H1 (cell line): Measurements from ENCODE around the gene AMER2. TPM values are rescaled to one million over a fixed set of nuclear protein-coding genes. Genes with fewer than 3 reads are reported as not detected.

Experiments used
- CTCF ChIA-PET: fragments of 300-600 bp; sonication (Branson Sonifier 250); formaldehyde crosslinking; loops from one replicate; lab custom pipeline; 2021; ENCODE audit not compliant: partially characterized antibody; lab: Charles Lee
- POLR2A ChIA-PET: fragments of 300-600 bp; sonication (Branson Sonifier 250); formaldehyde crosslinking; loops from one replicate; lab custom pipeline; 2021; ENCODE audit warnings: inconsistent platforms; ENCODE audit not compliant: partially characterized antibody; lab: Charles Lee
- DNase-seq, 2 experiments: peaks; one replicate each; pipeline versions ENCODE4 v3.0.0 to v3.0.0-alpha.2; 2010 to 2022; ENCODE audit warnings: low spot score in 2 of 2, low read depth in 1 of 2, mixed read lengths in 1 of 2
- FAIRE-seq: peaks from 2 replicates; lab custom pipeline; 2011; peaks lifted over from hg19 to GRCh38; lab: Jason Lieb, UNC
- H2AFZ ChIP-seq: 2 replicates; pipeline ENCODE4 v1.8.1; 2012; ENCODE audit warnings: low read length, inconsistent platforms
- H2AK5ac ChIP-seq: 2 replicates; pipeline ENCODE4 v1.6.1; 2013; ENCODE audit warnings: low read depth, low read length
- H2BK120ac ChIP-seq: replicated peaks from 2 replicates; pipeline ENCODE3; 2013; ENCODE audit warnings: low read depth, low read length, inconsistent platforms
- H2BK12ac ChIP-seq: 2 replicates; pipeline ENCODE4 v1.6.1; 2013; ENCODE audit warnings: low read depth, low read length
- H2BK15ac ChIP-seq: 2 replicates; pipeline ENCODE4 v1.6.1; 2013; ENCODE audit warnings: low read length
- H2BK20ac ChIP-seq: 2 replicates; pipeline ENCODE4 v1.6.1; 2013; ENCODE audit warnings: low read length
- H2BK5ac ChIP-seq: 2 replicates; pipeline ENCODE4 v1.6.1; 2013; ENCODE audit warnings: low read depth, low read length
- H3K14ac ChIP-seq: 2 replicates; pipeline ENCODE4 v1.6.1; 2013; ENCODE audit warnings: inconsistent platforms; ENCODE audit not compliant: insufficient read length
- H3K18ac ChIP-seq: 2 replicates; pipeline ENCODE4 v1.6.1; 2013; ENCODE audit warnings: low read length; ENCODE audit errors: extremely low read depth
- H3K23ac ChIP-seq: 2 replicates; pipeline ENCODE4 v1.6.1; 2013; ENCODE audit warnings: inconsistent platforms; ENCODE audit not compliant: insufficient read length
- H3K23me2 ChIP-seq: 2 replicates; pipeline ENCODE4 v1.6.1; 2013; ENCODE audit warnings: low read depth, low read length
- H3K27ac ChIP-seq: 2 replicates; pipeline ENCODE4 v1.6.1; 2011; ENCODE audit warnings: low read depth, low read length, inconsistent platforms
- H3K27me3 ChIP-seq, 4 experiments: replicated peaks in 1 of 4; 1 replicate in 1 of 4; 2 replicates in 3 of 4; pipeline versions ENCODE4 v1.6.1 to v1.8.1; 2011 to 2013; ENCODE audit warnings: low read length in 3 of 4, mild to moderate bottlenecking in 3 of 4, inconsistent platforms in 2 of 4, mixed read lengths in 2 of 4, moderate library complexity in 1 of 4; ENCODE audit not compliant: control insufficient read depth in 3 of 4, insufficient read depth in 3 of 4; ENCODE audit errors: extremely low read depth in 1 of 4
- H3K36me3 ChIP-seq, 4 experiments: 2 replicates each; pipeline versions ENCODE4 v1.6.1 to v1.8.1; 2011 to 2013; ENCODE audit warnings: mild to moderate bottlenecking in 4 of 4, low read length in 3 of 4, moderate library complexity in 2 of 4, control low read depth in 1 of 4, inconsistent platforms in 1 of 4; ENCODE audit not compliant: insufficient read depth in 4 of 4, control insufficient read depth in 2 of 4
- H3K4ac ChIP-seq: replicated peaks from 2 replicates; pipeline ENCODE3; 2013; ENCODE audit warnings: low read length, low read depth, mixed read lengths, inconsistent platforms; ENCODE audit not compliant: insufficient read length
- H3K4me1 ChIP-seq, 4 experiments: replicated peaks in 1 of 4; 1 replicate in 1 of 4; 2 replicates in 3 of 4; pipeline versions ENCODE4 v1.6.1 to v1.8.1; 2011 to 2013; ENCODE audit warnings: low read length in 3 of 4, inconsistent platforms in 2 of 4, mixed read lengths in 1 of 4; ENCODE audit not compliant: insufficient read depth in 4 of 4, control insufficient read depth in 3 of 4
- H3K4me2 ChIP-seq, 2 experiments: 2 replicates each; pipeline versions ENCODE4 v1.6.1 to v1.8.1; 2011 to 2013; ENCODE audit warnings: low read depth in 2 of 2, low read length in 2 of 2, control low read depth in 1 of 2, inconsistent platforms in 1 of 2, mild to moderate bottlenecking in 1 of 2; ENCODE audit not compliant: insufficient read depth in 1 of 2
- H3K4me3 ChIP-seq, 4 experiments: fragments of 200-600, 300-600 bp in 1 of 4; sonication (generic), shearing (Covaris generic), sonication (Bioruptor Twin) in 1 of 4; 2 replicates each; pipeline versions ENCODE4 v1.5.1 to v1.8.1; 2011 to 2016; ENCODE audit warnings: low read length in 4 of 4, low read depth in 3 of 4, control low read depth in 2 of 4, inconsistent platforms in 2 of 4, mild to moderate bottlenecking in 2 of 4, mixed read lengths in 1 of 4, moderate library complexity in 1 of 4; ENCODE audit not compliant: insufficient read depth in 2 of 4; ENCODE audit errors: extremely low read depth in 1 of 4
- H3K56ac ChIP-seq: replicated peaks from 2 replicates; pipeline ENCODE3; 2013; ENCODE audit warnings: low read depth, mild to moderate bottlenecking, mixed read lengths, low read length, inconsistent platforms; ENCODE audit not compliant: insufficient read length
- H3K79me1 ChIP-seq: 2 replicates; pipeline ENCODE4 v1.6.1; 2013; ENCODE audit warnings: low read depth, low read length, control low read depth
- H3K79me2 ChIP-seq, 2 experiments: 2 replicates each; pipeline versions ENCODE4 v1.6.1 to v1.8.1; 2012 to 2013; ENCODE audit warnings: low read length in 2 of 2, mild to moderate bottlenecking in 2 of 2, inconsistent platforms in 1 of 2; ENCODE audit not compliant: insufficient read depth in 2 of 2, control insufficient read depth in 1 of 2
- H3K9ac ChIP-seq, 4 experiments: replicated peaks in 1 of 4; 1 replicate in 1 of 4; 2 replicates in 3 of 4; pipeline versions ENCODE4 v1.6.1 to v1.8.1; 2011 to 2013; ENCODE audit warnings: low read depth in 3 of 4, low read length in 3 of 4, control low read depth in 2 of 4, mild to moderate bottlenecking in 2 of 4, moderate library complexity in 2 of 4, inconsistent platforms in 1 of 4; ENCODE audit errors: extremely low read depth in 1 of 4
- H3K9me3 ChIP-seq, 2 experiments: 2 replicates each; pipeline versions ENCODE4 v1.6.1 to v1.8.1; 2012 to 2013; ENCODE audit warnings: mild to moderate bottlenecking in 2 of 2, moderate library complexity in 2 of 2, control low read depth in 1 of 2, inconsistent platforms in 1 of 2, low read depth in 1 of 2, low read length in 1 of 2, mixed read lengths in 1 of 2; ENCODE audit not compliant: insufficient read depth in 2 of 2
- H4K20me1 ChIP-seq, 2 experiments: replicated peaks in 1 of 2; 2 replicates each; pipeline versions ENCODE3 to v1.8.1; 2011 to 2013; ENCODE audit warnings: inconsistent platforms in 2 of 2, low read length in 2 of 2, mild to moderate bottlenecking in 1 of 2; ENCODE audit not compliant: insufficient read depth in 2 of 2, control insufficient read depth in 1 of 2
- H4K5ac ChIP-seq: 2 replicates; pipeline ENCODE4 v1.6.1; 2013; ENCODE audit warnings: low read length, low read depth, mixed read lengths, inconsistent platforms; ENCODE audit not compliant: insufficient read length
- H4K8ac ChIP-seq: 2 replicates; pipeline ENCODE4 v1.8.0; 2013; ENCODE audit warnings: mild to moderate bottlenecking, moderate library complexity, low read length, inconsistent platforms; ENCODE audit not compliant: insufficient read depth; ENCODE audit errors: extremely low read depth
- H4K91ac ChIP-seq: replicated peaks from 2 replicates; pipeline ENCODE3; 2013; ENCODE audit warnings: low read length, mixed read lengths, inconsistent platforms; ENCODE audit not compliant: insufficient read length
- GABPA ChIP-seq: IDR thresholded peaks from 2 replicates; pipeline ENCODE4 v1.6.1; 2011; ENCODE audit warnings: mild to moderate bottlenecking, low read length, moderate library complexity, borderline replicate concordance; ENCODE audit not compliant: insufficient read depth
- NANOG ChIP-seq: IDR thresholded peaks from 2 replicates; pipeline ENCODE4 v1.6.1; 2011; ENCODE audit warnings: low read length, low read depth, mild to moderate bottlenecking, inconsistent platforms; ENCODE audit not compliant: insufficient read depth, poor library complexity, severe bottlenecking
- PHF8 ChIP-seq: fragments of 200-600 bp; sonication (generic); conservative IDR thresholded peaks from 2 replicates; pipeline ENCODE4 v1.7.1; 2012; ENCODE audit warnings: low read depth, mild to moderate bottlenecking, inconsistent platforms, low read length, moderate library complexity
- RAD21 ChIP-seq, 2 experiments: IDR thresholded peaks in 1 of 2; conservative IDR thresholded peaks in 1 of 2; 2 replicates each; pipeline ENCODE4 v1.6.1; 2011; ENCODE audit warnings: low read depth in 2 of 2, low read length in 2 of 2, improper control_type of control experiment in 1 of 2, inconsistent platforms in 1 of 2, mild to moderate bottlenecking in 1 of 2, moderate library complexity in 1 of 2
- TAF1 ChIP-seq: IDR thresholded peaks from 2 replicates; pipeline ENCODE4 v1.6.1; 2011; ENCODE audit warnings: mild to moderate bottlenecking, low read depth, low read length
- WGBS, 2 experiments: shearing (Covaris generic) in 1 of 2; methylation state at CpG; one replicate each; pipeline versions ENCODE4 v1.1.6 to v1.1.7; 2013 to 2015; ENCODE audit warnings: low lambda C conversion rate in 2 of 2, mixed read lengths in 2 of 2, inconsistent platforms in 1 of 2, low coverage in 1 of 2, missing lambda C conversion rate in 1 of 2; ENCODE audit not compliant: insufficient replicate concordance in 2 of 2, insufficient coverage in 1 of 2, insufficient read length in 1 of 2; ENCODE audit errors: extremely low coverage in 1 of 2, missing lambda C conversion rate in 1 of 2; 5-methylcytosine and 5-hydroxymethylcytosine counted together
- polyA plus RNA-seq, 7 experiments: library from polyadenylated mRNA; depleted of rRNA in 3 of 7; stranded (reverse) in 5 of 7; unstranded in 2 of 7; fragments of >200 nt in 5 of 7; fragments of 200-250 nt in 2 of 7; gene quantifications; 1 replicate in 5 of 7; 2 replicates in 1 of 7; 4 replicates in 1 of 7; pipeline versions ENCODE4 v1.2.1 to v1.2.3, GENCODE V29; 2011 to 2013; ENCODE audit warnings: missing spikeins in 2 of 7, mixed read lengths in 2 of 7
- total RNA-seq: library from RNA; stranded (reverse); fragmentation: NEBNext Ultra II Directional; extraction: Animal tissue kit (Norgen Biotek cat#: 25700); gene quantifications from 2 replicates; pipeline ENCODE4 v1.2.1, GENCODE V29; 2021
- TF ChIP-seq, protein P1 (sequence below), 3 experiments: IDR thresholded peaks; 1 replicate in 2 of 3; 2 replicates in 1 of 3; pipeline versions ENCODE4 v1.5.1 to v1.6.1; 2011; ENCODE audit warnings: low read length in 3 of 3, mild to moderate bottlenecking in 3 of 3, inconsistent platforms in 2 of 3, low read depth in 1 of 3, moderate library complexity in 1 of 3; ENCODE audit not compliant: insufficient read depth in 1 of 3; ENCODE audit errors: control extremely low read depth in 1 of 3

The AMER2 gene
- total and polyA plus RNA-seq, 2 of the 8 experiments (the other 6 are each of a cell fraction or from before 2014, with no cell fraction given): 0.14 to 0.50 TPM

DNA sequence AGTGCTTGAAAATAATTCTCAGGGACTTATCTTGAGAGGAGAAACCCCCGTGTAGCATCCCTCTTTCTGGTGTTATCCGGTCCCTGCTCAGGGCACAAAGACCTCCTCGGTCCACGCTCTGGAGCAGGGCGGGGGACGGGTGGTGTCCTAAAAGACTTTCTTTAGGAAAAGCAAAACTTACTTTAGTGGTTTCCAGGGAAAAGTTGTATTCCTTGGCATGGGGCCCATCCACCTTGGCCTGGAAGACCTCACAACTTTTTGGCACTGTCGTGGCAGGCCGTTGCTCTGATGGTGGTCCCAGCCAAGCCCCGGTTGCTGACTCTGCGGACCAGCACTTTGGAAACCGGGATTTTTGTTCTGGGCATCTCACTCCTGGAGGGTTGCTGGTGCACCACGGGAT lies 2.7 kb downstream of the AMER2 start:
- CTCF ChIA-PET: interaction anchor here (1.0 to 1.4 kb wide), 3 partner anchors 11 to 24 kb away, joined by 3 read pairs; no protein-coding TSS in a partner anchor
- H4K8ac ChIP-seq: no peak overlapping the region
- peaks cover 23 to 42% (median 38%) of the 10 kb centered on the region in 4 experiments for H3K27me3 ChIP-seq
- no peak overlapping the region for H4K5ac ChIP-seq
- peak overlapping the region; percentile 95; the same call in 1 of the 2 replicates for H2BK15ac ChIP-seq
- no peak overlapping the region for H3K27ac ChIP-seq
- H3K18ac ChIP-seq: 0 out of 2 replicates have a peak overlapping the region, but pooled peaks have one; percentile 6
- no peak overlapping the region for H2BK120ac ChIP-seq
- 95% methylated on average over 12 of the region's 12 CpGs; no CpG with 5 or more reads in 1 of the 2 experiments for WGBS, 2 experiments
- no peak overlapping the region for H2AFZ ChIP-seq
- no peak overlapping the region for H4K91ac ChIP-seq
- no peak overlapping the region for H2BK5ac ChIP-seq
- peaks cover 0 to 3% of the 10 kb centered on the region in 2 experiments for H4K20me1 ChIP-seq
- H3K4me1 ChIP-seq: peaks cover 7 to 12% (median 10%) of the 10 kb centered on the region in 4 experiments; a peak in 6 of 7 replicates
- no peaks in the 10 kb centered on the region for H3K79me2 ChIP-seq
- TF ChIP-seq GABPA: no peak
- TF ChIP-seq NANOG: no peak
- TF ChIP-seq TAF1: no peak
- no peak for TF ChIP-seq PHF8
- TF ChIP-seq RAD21 (IDR thresholded peaks at IDR 0.05 in 1 of 2, conservative IDR thresholded peaks at IDR 0.05 in 1 of 2; ENCODE audit: low read depth in 2 of 2, low read length in 2 of 2): no peak
- TF ChIP-seq, protein P1, sequence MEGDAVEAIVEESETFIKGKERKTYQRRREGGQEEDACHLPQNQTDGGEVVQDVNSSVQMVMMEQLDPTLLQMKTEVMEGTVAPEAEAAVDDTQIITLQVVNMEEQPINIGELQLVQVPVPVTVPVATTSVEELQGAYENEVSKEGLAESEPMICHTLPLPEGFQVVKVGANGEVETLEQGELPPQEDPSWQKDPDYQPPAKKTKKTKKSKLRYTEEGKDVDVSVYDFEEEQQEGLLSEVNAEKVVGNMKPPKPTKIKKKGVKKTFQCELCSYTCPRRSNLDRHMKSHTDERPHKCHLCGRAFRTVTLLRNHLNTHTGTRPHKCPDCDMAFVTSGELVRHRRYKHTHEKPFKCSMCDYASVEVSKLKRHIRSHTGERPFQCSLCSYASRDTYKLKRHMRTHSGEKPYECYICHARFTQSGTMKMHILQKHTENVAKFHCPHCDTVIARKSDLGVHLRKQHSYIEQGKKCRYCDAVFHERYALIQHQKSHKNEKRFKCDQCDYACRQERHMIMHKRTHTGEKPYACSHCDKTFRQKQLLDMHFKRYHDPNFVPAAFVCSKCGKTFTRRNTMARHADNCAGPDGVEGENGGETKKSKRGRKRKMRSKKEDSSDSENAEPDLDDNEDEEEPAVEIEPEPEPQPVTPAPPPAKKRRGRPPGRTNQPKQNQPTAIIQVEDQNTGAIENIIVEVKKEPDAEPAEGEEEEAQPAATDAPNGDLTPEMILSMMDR (IDR thresholded peaks at IDR 0.05; ENCODE audit: control extremely low read depth in 1 of 3, insufficient read depth in 1 of 3, low read depth in 1 of 3, low read length in 3 of 3): no peak
- H3K36me3 ChIP-seq: no peaks in the 10 kb centered on the region; a peak in 1 of 8 replicates
- FAIRE-seq (no peak), DNase-seq (no peak)
- peaks cover 0 to 8% of the 10 kb centered on the region in 2 experiments; a peak in 1 of 4 replicates for H3K9me3 ChIP-seq
- H3K23me2 ChIP-seq: peaks cover 11% of the 10 kb centered on the region; the same call in 1 of the 2 replicates
- H3K4ac ChIP-seq: no peak overlapping the region
- H3K56ac ChIP-seq: no peak overlapping the region
- H3K79me1 ChIP-seq: no peaks in the 10 kb centered on the region
- no peak overlapping the region for H2BK20ac ChIP-seq
- H3K9ac ChIP-seq: no peak overlapping the region
- no peak overlapping the region for H3K23ac ChIP-seq
- H3K14ac ChIP-seq: no peak overlapping the region
- no peak overlapping the region; a peak in 1 of 4 replicates for H3K4me2 ChIP-seq
- H2BK12ac ChIP-seq: peak overlapping the region; percentile 85; the same call in 1 of the 2 replicates
- no peak overlapping the region for H2AK5ac ChIP-seq
- POLR2A ChIA-PET: no interaction called here
- no peak overlapping the region for H3K4me3 ChIP-seq
